CD4-positive, alpha-beta memory T cell (primary cell): Measurements from ENCODE around the gene ALDH1L1. TPM values are rescaled to one million over a fixed set of nuclear protein-coding genes. Genes with fewer than 3 reads are reported as not detected.

ENCODE experiments used
- CTCF ChIA-PET: fragments of 350-600 bp; sonication (Branson Sonifier 250); formaldehyde crosslinking; loops from one replicate; lab custom pipeline; 2021; ENCODE audit warnings: inconsistent platforms; ENCODE audit not compliant: partially characterized antibody; lab: Charles Lee
- POLR2A ChIA-PET: fragments of 350-600 bp; sonication (Branson Sonifier 250); formaldehyde crosslinking; loops from one replicate; lab custom pipeline; 2021; ENCODE audit not compliant: partially characterized antibody; lab: Charles Lee
- DNase-seq, 5 donors: peaks; one replicate each; pipeline versions ENCODE4 v3.0.0 to v3.0.0-alpha.2; 2020 to 2022; ENCODE audit warnings: mixed read lengths in 1 of 5
- H3K27ac ChIP-seq: one replicate; pipeline ENCODE4 v1.7.0; 2013; ENCODE audit warnings: low read depth, low read length
- H3K27me3 ChIP-seq: 2 replicates; pipeline ENCODE4 v1.7.0; 2013; ENCODE audit warnings: mild to moderate bottlenecking, low read length, moderate library complexity; ENCODE audit not compliant: insufficient read depth
- H3K36me3 ChIP-seq: 2 replicates; pipeline ENCODE4 v1.7.0; 2013; ENCODE audit warnings: mild to moderate bottlenecking, low read length, moderate library complexity; ENCODE audit not compliant: insufficient read depth
- H3K4me1 ChIP-seq: 2 replicates; pipeline ENCODE4 v1.7.0; 2013; ENCODE audit warnings: mild to moderate bottlenecking, low read length, moderate library complexity; ENCODE audit not compliant: insufficient read depth
- H3K4me3 ChIP-seq, 2 donors: one replicate each; pipeline ENCODE4 v1.7.0; 2013; ENCODE audit warnings: low read length in 2 of 2, mild to moderate bottlenecking in 1 of 2
- H3K9me3 ChIP-seq, 2 donors: one replicate each; pipeline ENCODE4 v1.7.0; 2013; ENCODE audit warnings: low read length in 2 of 2, control low read depth in 1 of 2; ENCODE audit not compliant: control insufficient read depth in 1 of 2
- H3K27ac Mint-ChIP-seq, 7 donors: one replicate each; pipeline ENCODE4 v1.8.0; 2020 to 2021; ENCODE audit warnings: mixed read lengths in 7 of 7, mild to moderate bottlenecking in 6 of 7, inconsistent platforms in 3 of 7, moderate library complexity in 3 of 7
- H3K27me3 Mint-ChIP-seq, 2 donors: one replicate each; pipeline ENCODE4 v1.8.0; 2020 to 2021; ENCODE audit warnings: mixed read lengths in 2 of 2
- H3K36me3 Mint-ChIP-seq, 2 donors: one replicate each; pipeline ENCODE4 v1.8.0; 2020 to 2021; ENCODE audit warnings: mixed read lengths in 2 of 2, inconsistent platforms in 1 of 2, mild to moderate bottlenecking in 1 of 2
- H3K4me1 Mint-ChIP-seq, 4 donors: one replicate each; pipeline ENCODE4 v1.8.0; 2020 to 2021; ENCODE audit warnings: mixed read lengths in 4 of 4, mild to moderate bottlenecking in 1 of 4
- H3K4me3 Mint-ChIP-seq, 8 donors: one replicate each; pipeline ENCODE4 v1.8.0; 2020 to 2021; ENCODE audit warnings: mixed read lengths in 8 of 8, mild to moderate bottlenecking in 7 of 8, moderate library complexity in 6 of 8, inconsistent platforms in 3 of 8
- H3K9me3 Mint-ChIP-seq, 8 donors: one replicate each; pipeline ENCODE4 v1.8.0; 2020 to 2021; ENCODE audit warnings: mixed read lengths in 8 of 8, mild to moderate bottlenecking in 5 of 8, inconsistent platforms in 3 of 8, moderate library complexity in 1 of 8
- intact Hi-C: fragments of 100-400 bp; cut with micrococcal nuclease; formaldehyde crosslinking; loops from one replicate; pipeline ENCODE4 v1.15.1; 2023
- polyA plus RNA-seq, 2 donors: library from polyadenylated mRNA; unstranded; fragments of 300-500 nt; fragmentation: Illumina TruSeq; gene quantifications; one replicate each; pipeline ENCODE4 v1.2.3, GENCODE V29; 2021
- total RNA-seq, 2 experiments: library from RNA; stranded (reverse); gene quantifications; one replicate each; pipeline ENCODE4 v1.2.3, GENCODE V29; 2021

Gene ALDH1L1
- total and polyA plus RNA-seq, 4 experiments from 2014 or later: not detected

DNA sequence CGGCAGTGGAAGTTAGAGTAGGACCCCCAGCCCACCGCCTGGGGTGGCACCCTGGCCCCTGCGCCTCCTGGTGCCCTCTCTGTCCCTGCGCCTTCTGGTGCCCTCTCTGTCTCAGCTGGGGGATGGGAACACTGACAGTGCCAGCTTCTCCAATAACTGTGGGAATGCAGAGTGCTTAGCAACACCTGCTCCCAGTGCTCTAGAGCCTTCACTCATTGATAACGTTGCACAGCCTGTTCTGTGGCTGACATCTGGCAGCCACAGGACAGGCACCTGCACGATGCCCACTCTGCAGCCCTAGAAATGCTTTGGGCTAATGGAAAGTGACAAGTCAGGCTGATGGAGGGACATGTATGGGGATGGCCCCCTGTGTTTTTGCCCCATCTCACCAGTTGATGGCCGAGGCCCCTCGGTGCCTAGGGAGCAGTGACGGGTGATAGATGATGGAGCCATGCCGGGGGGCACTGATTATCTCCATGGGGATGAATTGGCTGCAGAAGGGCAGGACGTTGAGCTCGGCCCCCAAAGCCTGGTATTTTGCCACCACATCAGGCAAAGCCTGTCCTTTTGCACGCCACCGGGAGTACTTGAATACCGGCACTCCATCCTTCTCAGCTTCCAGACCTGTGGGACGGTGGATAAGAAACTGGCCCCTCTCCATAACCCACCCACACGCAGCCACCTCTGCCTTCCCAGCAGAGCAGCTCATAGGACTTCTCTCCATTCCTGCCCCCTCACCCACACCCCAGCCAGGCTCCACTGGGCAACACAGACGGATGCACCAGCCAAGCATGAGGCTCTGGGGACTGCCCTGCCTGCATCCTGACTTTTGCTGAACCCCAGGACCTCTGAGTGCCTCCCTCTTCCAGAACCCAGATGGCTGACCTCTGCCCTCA lies 22.1 kb downstream of the ALDH1L1 start:
- Histone ChIP-seq H3K36me3 (no peaks in the 10 kb centered on the region), H3K4me3 (no peak overlapping the region), H3K4me1 (no peaks in the 10 kb centered on the region), H3K9me3 (no peaks in the 10 kb centered on the region), H3K27me3 (no peaks in the 10 kb centered on the region), H3K27ac (no peak overlapping the region)
- CTCF ChIA-PET: no interaction called here
- H3K27ac Mint-ChIP-seq: no peak overlapping the region
- H3K9me3 Mint-ChIP-seq: peaks cover 0 to 1% (median 0%) of the 10 kb centered on the region in 8 donors
- H3K4me1 Mint-ChIP-seq: peaks cover 0 to 2% (median 0%) of the 10 kb centered on the region in 4 donors
- intact Hi-C loops: no loop called here
- no peaks in the 10 kb centered on the region for H3K36me3 Mint-ChIP-seq
- no peak overlapping the region for H3K4me3 Mint-ChIP-seq
- DNase-seq: no peak
- POLR2A ChIA-PET: no interaction called here
- peaks cover 2 to 7% of the 10 kb centered on the region in 2 donors for H3K27me3 Mint-ChIP-seq

DNA sequence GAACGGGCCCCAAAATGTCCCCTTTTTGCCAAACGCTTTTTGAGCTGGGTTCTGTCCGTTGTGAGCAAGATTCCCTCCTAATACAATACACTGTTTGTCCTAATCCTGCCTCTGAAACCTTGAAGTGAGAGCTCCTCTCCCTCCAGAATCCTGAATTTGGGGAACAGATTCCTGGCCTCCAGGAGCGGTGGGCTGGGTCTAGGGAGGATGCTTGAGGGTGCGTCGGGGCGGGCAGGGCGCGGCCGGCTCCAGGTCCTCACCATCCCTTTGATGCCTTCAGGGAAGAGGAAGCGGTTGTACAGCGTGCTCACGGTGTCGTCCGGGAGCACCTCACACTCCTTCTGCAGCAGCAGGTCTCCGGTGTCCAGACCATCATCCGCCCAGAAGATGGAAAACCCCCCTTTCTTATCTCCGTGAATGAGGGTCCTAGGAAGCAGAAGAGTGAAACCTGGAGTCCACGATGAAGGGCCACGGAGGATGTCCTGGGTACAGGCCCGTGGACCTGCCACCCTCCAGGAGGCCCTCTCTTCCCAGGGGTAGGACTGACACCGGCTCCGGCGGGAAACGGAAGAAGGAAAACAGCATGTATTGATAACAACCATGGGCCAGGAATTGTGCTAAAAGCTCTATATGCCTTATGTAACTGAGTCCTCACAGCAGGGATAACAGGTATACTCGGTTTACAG lies 23.2 kb downstream of the ALDH1L1 start:
- intact Hi-C loops: no loop called here
- Histone ChIP-seq H3K27ac (no peak overlapping the region), H3K4me3 (no peak overlapping the region), H3K4me1 (no peaks in the 10 kb centered on the region), H3K36me3 (no peaks in the 10 kb centered on the region), H3K9me3 (no peaks in the 10 kb centered on the region), H3K27me3 (no peaks in the 10 kb centered on the region)
- no peak for DNase-seq
- CTCF ChIA-PET: no interaction called here
- POLR2A ChIA-PET: no interaction called here
- Mint-ChIP-seq H3K9me3 (peaks cover 0 to 1% (median 0%) of the 10 kb centered on the region in 8 donors), H3K36me3 (no peaks in the 10 kb centered on the region), H3K27me3 (peaks cover 2 to 7% of the 10 kb centered on the region in 2 donors), H3K4me1 (peaks cover 0 to 2% (median 0%) of the 10 kb centered on the region in 4 donors), H3K4me3 (no peak overlapping the region), H3K27ac (no peak overlapping the region)

- intact Hi-C loops: no loop called here
- Mint-ChIP-seq H3K27ac (no peak overlapping the region), H3K27me3 (peaks cover 3 to 7% of the 10 kb centered on the region in 2 donors), H3K9me3 (peaks cover 0 to 1% (median 0%) of the 10 kb centered on the region in 8 donors), H3K4me3 (no peak overlapping the region), H3K36me3 (no peaks in the 10 kb centered on the region), H3K4me1 (peaks cover 0 to 2% (median 0%) of the 10 kb centered on the region in 4 donors)
- Histone ChIP-seq H3K27ac (no peak overlapping the region), H3K9me3 (no peaks in the 10 kb centered on the region), H3K4me1 (no peaks in the 10 kb centered on the region), H3K36me3 (no peaks in the 10 kb centered on the region), H3K4me3 (no peak overlapping the region), H3K27me3 (no peaks in the 10 kb centered on the region)
- ChIA-PET CTCF (no interaction called here), POLR2A (no interaction called here)
- no peak for DNase-seq
These were observed 23.9 kb downstream of the ALDH1L1 start for GRCh38 chr3:126156468-126156867.

DNA sequence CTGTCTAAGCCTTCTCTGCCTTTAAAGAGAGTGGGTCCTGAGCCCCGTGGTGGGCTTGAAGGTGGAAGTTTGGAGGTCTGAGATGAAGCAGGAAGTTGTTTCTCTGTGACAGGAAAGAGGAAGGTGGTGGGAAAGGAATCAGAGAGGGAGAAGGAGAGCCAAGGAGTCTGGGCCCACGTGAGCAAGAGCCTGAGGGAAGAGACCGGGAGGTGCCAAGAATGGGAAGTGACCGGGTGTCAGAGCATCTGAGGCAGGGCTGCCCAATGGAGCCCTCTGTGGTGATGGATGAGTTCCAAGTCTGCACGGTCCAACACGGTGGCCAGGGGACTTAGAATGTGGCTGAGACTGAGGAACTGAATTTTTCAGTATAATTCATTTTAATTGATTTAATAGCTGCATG lies 24.6 kb downstream of the ALDH1L1 start:
- no peak overlapping the region for H3K27ac ChIP-seq
- Mint-ChIP-seq H3K27ac (peak overlapping the region in 1 of 7 donors; percentile 48), H3K4me3 (no peak overlapping the region), H3K27me3 (peaks cover 3 to 7% of the 10 kb centered on the region in 2 donors), H3K4me1 (peaks cover 0 to 2% (median 0%) of the 10 kb centered on the region in 4 donors), H3K36me3 (no peaks in the 10 kb centered on the region), H3K9me3 (peaks cover 0 to 1% (median 0%) of the 10 kb centered on the region in 8 donors)
- no peak overlapping the region for H3K4me3 ChIP-seq
- no peaks in the 10 kb centered on the region for H3K9me3 ChIP-seq
- ChIA-PET POLR2A (no interaction called here), CTCF (no interaction called here)
- no peaks in the 10 kb centered on the region for H3K36me3 ChIP-seq
- DNase-seq: no peak
- H3K4me1 ChIP-seq: no peaks in the 10 kb centered on the region
- H3K27me3 ChIP-seq: no peaks in the 10 kb centered on the region
- intact Hi-C loops: no loop called here

DNA sequence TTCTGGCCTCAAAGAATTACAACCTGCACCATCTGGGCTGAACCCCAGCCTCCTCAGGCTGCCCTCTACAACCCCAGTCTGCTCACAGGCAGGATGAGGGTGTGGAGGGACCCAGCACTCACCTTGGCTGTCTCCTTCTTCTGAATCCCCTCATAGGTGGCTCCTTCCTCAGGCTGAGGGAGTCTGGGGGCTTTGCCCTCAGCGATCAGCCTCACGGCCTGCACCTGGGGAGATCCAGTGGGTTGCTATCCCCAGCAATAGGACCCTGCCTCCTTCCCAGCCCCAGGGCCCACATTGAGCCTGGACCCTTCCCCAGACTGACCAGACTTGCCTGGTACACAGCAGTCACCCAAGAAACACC lies 25.1 kb downstream of the ALDH1L1 start:
- H3K36me3 ChIP-seq: no peaks in the 10 kb centered on the region
- peak overlapping the region in 1 of 7 donors; percentile 60 for H3K27ac Mint-ChIP-seq
- H3K36me3 Mint-ChIP-seq: no peaks in the 10 kb centered on the region
- no peak overlapping the region for H3K27ac ChIP-seq
- H3K4me1 ChIP-seq: no peaks in the 10 kb centered on the region
- POLR2A ChIA-PET: no interaction called here
- H3K9me3 ChIP-seq: no peaks in the 10 kb centered on the region
- peaks cover 0 to 1% (median 0%) of the 10 kb centered on the region in 8 donors for H3K9me3 Mint-ChIP-seq
- peaks cover 3 to 7% of the 10 kb centered on the region in 2 donors for H3K27me3 Mint-ChIP-seq
- intact Hi-C loops: no loop called here
- H3K4me1 Mint-ChIP-seq: peaks cover 0 to 2% (median 0%) of the 10 kb centered on the region in 4 donors
- H3K27me3 ChIP-seq: no peaks in the 10 kb centered on the region
- CTCF ChIA-PET: no interaction called here
- H3K4me3 Mint-ChIP-seq: no peak overlapping the region
- H3K4me3 ChIP-seq: no peak overlapping the region
- DNase-seq: no peak

DNA sequence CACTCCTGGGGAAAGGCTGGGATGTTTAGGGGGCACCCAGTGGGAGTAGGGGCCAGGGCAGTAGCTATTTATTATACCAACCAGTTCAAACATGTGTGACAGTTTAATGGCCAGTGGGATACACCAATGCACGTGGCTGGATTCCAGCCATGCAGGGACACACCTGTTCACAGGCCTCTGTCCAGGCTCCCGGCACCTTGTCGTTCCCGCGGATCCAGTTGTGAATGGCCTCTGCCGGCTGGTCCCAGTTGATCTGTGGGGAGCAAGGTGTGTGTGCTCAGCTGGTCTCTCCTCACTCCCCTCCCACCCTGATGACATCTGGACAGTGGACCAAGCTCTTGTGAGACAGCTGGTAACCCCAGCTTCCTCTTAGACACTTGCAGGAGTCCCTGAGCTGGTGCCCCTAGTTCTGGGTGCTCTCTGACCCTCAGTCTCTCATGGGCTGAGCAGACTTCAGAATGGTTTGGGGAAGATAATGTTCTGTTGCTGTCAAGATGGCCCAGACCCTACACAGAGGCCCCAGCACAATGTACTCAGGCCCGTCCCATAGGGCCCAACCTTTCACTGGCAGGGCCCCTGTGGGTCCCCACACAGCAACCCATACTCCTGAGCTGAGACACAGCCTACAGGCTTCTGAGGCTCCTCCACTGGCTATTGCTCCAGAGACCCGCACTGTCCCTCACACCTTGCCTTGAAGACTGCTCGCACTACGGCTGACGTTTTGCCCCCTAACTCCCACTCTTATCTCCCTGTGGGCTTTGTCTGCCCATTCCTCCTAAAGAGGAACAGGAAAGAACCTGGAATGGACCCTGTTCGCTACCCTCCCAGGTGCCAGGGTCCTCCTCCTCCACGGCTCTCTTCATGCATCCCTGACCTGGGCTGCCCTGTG lies 25.8 kb downstream of the ALDH1L1 start:
- Mint-ChIP-seq H3K9me3 (peaks cover 0 to 1% (median 0%) of the 10 kb centered on the region in 8 donors), H3K27me3 (peaks cover 3 to 7% of the 10 kb centered on the region in 2 donors), H3K4me1 (peaks cover 0 to 2% (median 0%) of the 10 kb centered on the region in 4 donors), H3K36me3 (no peaks in the 10 kb centered on the region), H3K4me3 (no peak overlapping the region), H3K27ac (peak overlapping the region in 1 of 7 donors; percentile 60)
- CTCF ChIA-PET: interaction anchor here (1.6 kb wide), 1 partner anchor 21 kb away, joined by 3 read pairs; no protein-coding TSS in a partner anchor
- H3K27ac ChIP-seq: no peak overlapping the region
- DNase-seq: no peak
- POLR2A ChIA-PET: no interaction called here
- H3K36me3 ChIP-seq: no peaks in the 10 kb centered on the region
- H3K27me3 ChIP-seq: no peaks in the 10 kb centered on the region
- intact Hi-C loops: no loop called here
- H3K9me3 ChIP-seq: no peaks in the 10 kb centered on the region
- H3K4me1 ChIP-seq: no peaks in the 10 kb centered on the region
- H3K4me3 ChIP-seq: no peak overlapping the region
